ENCODE measurements around the gene C5orf24. TPM values are rescaled to one million over a fixed set of nuclear protein-coding genes. Genes with fewer than 3 reads are reported as not detected.
"Not testable (repeated sequence)": the region's sequence is repeated elsewhere in the genome, so short reads cannot be mapped to it uniquely, and the experiment has no call there.

C5orf24 gene
- total RNA-seq, 2 donors from 2014 or later = 33.3 to 34.5 TPM

DNA sequence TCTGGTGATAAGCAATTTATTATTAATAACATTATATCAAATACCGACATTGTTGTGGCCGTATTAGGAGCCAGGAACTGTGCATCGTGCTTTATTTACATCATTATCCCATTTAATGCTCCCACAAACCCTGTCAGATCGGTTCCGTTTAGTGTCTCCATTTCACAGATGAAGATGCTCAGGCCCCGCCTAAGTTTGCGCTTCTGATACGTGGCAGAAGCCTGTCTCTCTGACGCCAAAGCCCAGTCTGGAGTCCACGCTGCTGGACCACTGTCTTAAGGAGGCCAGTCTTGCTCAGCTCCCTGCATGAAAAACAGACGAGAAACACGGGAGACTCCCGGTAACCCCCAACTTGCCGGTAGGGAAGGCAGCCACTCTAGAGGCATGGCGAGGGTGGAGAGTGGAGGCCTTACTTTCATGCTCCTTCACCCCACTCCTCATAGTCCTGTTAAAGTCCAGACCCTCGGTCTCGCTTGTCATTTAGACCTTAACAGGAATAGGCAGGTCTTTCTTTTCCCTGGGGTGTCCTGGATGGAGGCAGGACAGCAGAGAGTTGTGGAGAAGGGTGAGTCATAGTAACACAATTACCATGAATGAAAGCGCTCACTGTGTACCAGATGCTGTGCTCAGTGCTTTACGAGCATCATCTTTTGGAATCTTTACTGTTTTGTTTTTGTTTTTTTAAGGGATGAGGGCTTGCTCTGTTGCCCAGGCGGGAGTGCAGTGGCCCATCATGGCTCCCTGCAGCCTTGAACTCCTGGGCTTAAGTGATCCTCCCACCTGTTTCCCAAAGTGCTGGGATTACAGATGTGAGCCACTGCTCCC lies 29.3 kb downstream of the C5orf24 start:
- DNase-seq (ENCODE audit: low spot score) (no peak), ATAC-seq (peak; percentile 60 to 62)
- Mint-ChIP-seq H3K27ac (peak overlapping the region; percentile 95 to 96), H3K36me3 (no peaks in the 10 kb centered on the region), H3K4me1 (ENCODE audit: low read depth in 2 of 2) (peaks cover 39 to 43% of the 10 kb centered on the region in 2 donors), H3K9me3 (no peaks in the 10 kb centered on the region), H3K27me3 (no peaks in the 10 kb centered on the region), H3K4me3 (peak overlapping the region; percentile 95)

DNA sequence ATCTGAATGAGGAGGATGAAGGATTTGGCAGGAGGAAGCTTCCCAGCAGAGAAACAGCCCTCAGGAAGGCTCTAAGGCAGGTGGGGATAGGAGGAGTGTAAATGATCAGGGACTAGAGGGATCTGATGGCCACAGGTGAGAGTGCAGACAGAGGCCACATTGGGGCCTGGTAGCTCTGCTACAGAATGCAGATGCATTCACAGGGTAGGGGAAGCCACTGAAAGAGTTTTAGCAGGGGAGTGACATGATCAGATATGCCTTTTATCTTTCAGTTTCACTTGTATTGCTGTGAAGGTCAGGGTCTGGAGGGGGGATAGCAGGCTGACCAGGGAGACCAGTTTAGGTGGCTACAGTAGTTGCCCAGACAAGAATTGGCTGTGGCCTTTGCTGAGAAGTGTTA lies 31.4 kb downstream of the C5orf24 start:
- H3K4me1 Mint-ChIP-seq (ENCODE audit: low read depth in 2 of 2) = peaks cover 41 to 49% of the 10 kb centered on the region in 2 donors
- ATAC-seq (no peak), DNase-seq (ENCODE audit: low spot score) (no peak)
- H3K27ac Mint-ChIP-seq = peak overlapping the region; percentile 39 to 96
- no peaks in the 10 kb centered on the region for H3K9me3 Mint-ChIP-seq
- peak overlapping the region; percentile 95 for H3K4me3 Mint-ChIP-seq
- no peaks in the 10 kb centered on the region for H3K27me3 Mint-ChIP-seq
- H3K36me3 Mint-ChIP-seq = no peaks in the 10 kb centered on the region

DNA sequence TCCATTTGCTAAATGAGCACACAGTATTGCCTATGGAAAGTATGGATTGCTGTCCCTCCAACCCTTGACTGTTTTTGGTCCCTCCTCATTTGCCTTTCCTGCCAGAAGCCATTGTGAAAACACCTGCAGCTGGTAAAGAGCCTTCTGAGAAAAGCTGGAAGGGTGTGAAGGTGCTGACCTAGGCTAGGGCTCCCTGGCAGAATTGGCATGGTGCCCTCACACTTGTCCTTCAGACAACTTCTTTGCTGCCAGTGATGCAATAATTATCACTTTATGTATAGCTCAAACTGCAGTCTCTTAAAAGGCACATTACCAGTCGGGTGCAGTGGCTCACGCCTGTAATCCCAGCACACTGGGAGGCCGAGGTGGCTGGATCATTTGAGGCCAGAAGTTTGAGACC lies 32.6 kb downstream of the C5orf24 start:
- no peak for DNase-seq (ENCODE audit: low spot score)
- no peak for ATAC-seq
- no peak overlapping the region for H3K4me3 Mint-ChIP-seq
- H3K36me3 Mint-ChIP-seq = no peaks in the 10 kb centered on the region
- H3K9me3 Mint-ChIP-seq = no peaks in the 10 kb centered on the region
- peak overlapping the region in 1 of 2 donors; percentile 96 for H3K27ac Mint-ChIP-seq
- peaks cover 35 to 41% of the 10 kb centered on the region in 2 donors for H3K4me1 Mint-ChIP-seq (ENCODE audit: low read depth in 2 of 2)
- no peaks in the 10 kb centered on the region for H3K27me3 Mint-ChIP-seq

DNA sequence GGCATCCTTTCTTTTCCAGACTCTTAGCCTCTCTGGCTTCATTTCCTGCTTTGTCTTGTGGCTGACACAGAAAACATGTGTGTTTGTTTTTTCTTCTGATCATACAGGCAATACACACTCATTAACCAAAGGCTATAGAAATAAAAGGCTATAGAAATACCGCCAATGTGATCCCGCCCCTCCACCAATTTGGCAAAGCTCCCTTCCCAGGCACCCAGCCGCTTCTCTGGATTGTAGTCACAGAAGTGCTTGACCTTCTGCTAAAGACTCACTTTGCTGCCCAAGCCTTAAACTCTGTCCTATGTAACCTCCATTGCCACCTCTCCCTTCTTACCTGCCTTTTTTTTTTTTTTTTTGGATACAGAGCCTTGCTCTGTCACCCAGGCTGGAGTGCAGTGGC lies 33.7 kb downstream of the C5orf24 start:
- no peak overlapping the region for H3K4me3 Mint-ChIP-seq
- no peak overlapping the region for H3K27ac Mint-ChIP-seq
- no peak for ATAC-seq
- no peaks in the 10 kb centered on the region for H3K36me3 Mint-ChIP-seq
- no peaks in the 10 kb centered on the region for H3K9me3 Mint-ChIP-seq
- DNase-seq (ENCODE audit: low spot score) = no peak
- H3K27me3 Mint-ChIP-seq = no peaks in the 10 kb centered on the region
- peaks cover 32 to 37% of the 10 kb centered on the region in 2 donors for H3K4me1 Mint-ChIP-seq (ENCODE audit: low read depth in 2 of 2)

DNA sequence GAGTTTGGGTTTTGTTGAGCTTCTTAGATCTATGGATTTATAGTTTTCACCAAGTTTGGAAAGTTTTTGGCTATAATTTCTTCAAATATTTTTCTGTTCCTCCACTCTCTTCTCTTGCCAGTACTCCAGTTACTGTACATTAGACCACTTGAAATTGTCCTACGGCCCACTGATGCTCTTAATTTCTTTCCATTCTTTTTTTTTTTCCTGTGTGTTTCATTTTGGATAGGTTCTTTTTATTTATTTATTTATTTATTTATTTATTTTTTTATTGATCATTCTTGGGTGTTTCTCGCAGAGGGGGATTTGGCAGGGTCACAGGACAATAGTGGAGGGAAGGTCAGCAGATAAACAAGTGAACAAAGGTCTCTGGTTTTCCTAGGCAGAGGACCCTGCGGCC lies 35.2 kb downstream of the C5orf24 start:
- not testable (repeated sequence) for H3K36me3 Mint-ChIP-seq; H3K27ac Mint-ChIP-seq; H3K4me3 Mint-ChIP-seq; H3K27me3 Mint-ChIP-seq; DNase-seq (ENCODE audit: low spot score); H3K9me3 Mint-ChIP-seq; ATAC-seq
- H3K4me1 Mint-ChIP-seq (ENCODE audit: low read depth in 2 of 2) = peaks cover 31 to 35% of the 10 kb centered on the region in 2 donors

DNA sequence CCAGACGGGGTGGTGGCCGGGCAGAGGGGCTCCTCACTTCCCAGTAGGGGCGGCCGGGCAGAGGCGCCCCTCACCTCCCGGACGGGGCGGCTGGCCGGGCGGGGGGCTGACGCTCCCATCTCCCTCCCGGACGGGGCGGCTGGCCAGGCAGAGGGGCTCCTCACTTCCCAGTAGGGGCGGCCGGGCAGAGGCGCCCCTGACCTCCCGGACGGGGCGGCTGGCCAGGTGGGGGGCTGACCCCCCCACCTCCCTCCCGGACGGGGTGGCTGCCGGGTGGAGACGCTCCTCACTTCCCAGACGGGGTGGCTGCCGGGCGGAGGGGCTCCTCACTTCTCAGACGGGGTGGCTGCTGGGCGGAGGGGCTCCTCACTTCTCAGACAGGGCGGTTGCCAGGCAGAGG lies 35.9 kb downstream of the C5orf24 start:
- not testable (repeated sequence) for H3K9me3 Mint-ChIP-seq; H3K4me3 Mint-ChIP-seq; H3K27ac Mint-ChIP-seq; H3K36me3 Mint-ChIP-seq; DNase-seq (ENCODE audit: low spot score); ATAC-seq; H3K27me3 Mint-ChIP-seq
- H3K4me1 Mint-ChIP-seq (ENCODE audit: low read depth in 2 of 2) = peaks cover 23 to 31% of the 10 kb centered on the region in 2 donors

DNA sequence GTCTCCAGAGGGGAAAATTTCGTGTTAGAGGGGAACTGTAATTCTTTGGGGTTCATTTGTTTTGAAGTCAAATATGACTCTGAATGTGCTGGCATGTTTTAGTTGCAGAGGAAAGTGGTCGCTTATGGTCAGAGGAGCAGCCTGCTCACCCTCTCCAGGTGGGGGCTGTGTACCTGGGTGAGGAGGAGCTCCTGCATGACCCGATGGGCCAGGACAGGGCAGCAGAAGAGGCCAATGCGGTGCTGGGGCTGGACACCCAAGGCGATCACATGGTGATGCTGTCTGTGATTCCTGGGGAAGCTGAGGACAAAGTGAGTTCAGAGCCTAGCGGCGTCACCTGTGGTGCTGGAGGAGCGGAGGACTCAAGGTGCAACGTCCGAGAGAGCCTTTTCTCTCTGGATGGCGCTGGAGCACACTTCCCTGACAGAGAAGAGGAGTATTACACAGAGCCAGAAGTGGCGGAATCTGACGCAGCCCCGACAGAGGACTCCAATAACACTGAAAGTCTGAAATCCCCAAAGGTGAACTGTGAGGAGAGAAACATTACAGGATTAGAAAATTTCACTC lies 41.9 kb downstream of the C5orf24 start:
- Mint-ChIP-seq H3K9me3 (no peaks in the 10 kb centered on the region), H3K27ac (no peak overlapping the region), H3K27me3 (no peaks in the 10 kb centered on the region), H3K4me3 (no peak overlapping the region), H3K4me1 (ENCODE audit: low read depth in 2 of 2) (peaks cover 0 to 24% of the 10 kb centered on the region in 2 donors), H3K36me3 (peaks cover 10% of the 10 kb centered on the region)
- ATAC-seq (no peak), DNase-seq (ENCODE audit: low spot score) (no peak)

DNA sequence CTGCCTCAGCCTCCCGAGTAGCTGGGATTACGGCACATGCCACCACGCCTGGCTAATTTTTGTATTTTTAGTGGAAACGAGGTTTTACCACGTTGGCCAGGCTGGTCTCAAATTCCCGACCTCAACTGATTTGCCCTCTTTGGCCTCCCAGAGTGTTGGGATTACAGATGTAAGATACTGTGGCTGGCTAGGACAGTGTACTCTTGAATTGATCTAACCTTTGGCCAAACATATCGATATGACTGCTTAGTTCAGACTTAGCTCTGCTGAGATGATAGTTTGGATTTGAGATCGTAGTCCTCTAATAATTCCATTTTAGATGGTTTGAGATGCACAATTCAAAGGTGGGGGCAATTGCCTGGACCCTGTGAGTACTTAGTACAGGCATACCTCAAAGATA lies 43.6 kb downstream of the C5orf24 start:
- no peaks in the 10 kb centered on the region for H3K9me3 Mint-ChIP-seq
- no peaks in the 10 kb centered on the region for H3K27me3 Mint-ChIP-seq

DNA sequence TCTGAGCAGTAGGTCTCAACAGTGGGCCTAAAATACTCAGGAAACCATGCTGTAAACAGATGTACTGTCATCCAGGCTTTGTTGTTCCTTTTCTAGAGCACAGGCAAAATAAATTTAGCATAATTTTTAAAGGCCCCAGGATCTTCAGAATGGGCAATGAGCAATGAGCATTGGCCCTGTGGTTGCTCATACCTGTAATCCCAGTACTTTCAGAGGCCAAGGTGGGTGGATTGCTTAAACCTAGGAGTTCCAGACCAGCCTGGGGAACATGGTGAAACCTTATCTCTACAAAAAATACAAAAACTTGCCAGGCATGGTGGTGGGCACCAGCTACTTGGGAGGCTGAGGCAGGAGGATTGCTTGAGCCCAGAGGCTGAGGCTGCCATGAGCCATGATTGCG lies 45.7 kb downstream of the C5orf24 start:
- ATAC-seq = no peak

More for the DNA sequence above, 43.6 kb downstream of the C5orf24 start:
- H3K36me3 Mint-ChIP-seq = peaks cover 18% of the 10 kb centered on the region
- no peak overlapping the region for H3K4me3 Mint-ChIP-seq
- H3K4me1 Mint-ChIP-seq (ENCODE audit: low read depth in 2 of 2) = peaks cover 0 to 28% of the 10 kb centered on the region in 2 donors
- no peak for DNase-seq (ENCODE audit: low spot score)
- ATAC-seq = no peak
- H3K27ac Mint-ChIP-seq = no peak overlapping the region

DNA sequence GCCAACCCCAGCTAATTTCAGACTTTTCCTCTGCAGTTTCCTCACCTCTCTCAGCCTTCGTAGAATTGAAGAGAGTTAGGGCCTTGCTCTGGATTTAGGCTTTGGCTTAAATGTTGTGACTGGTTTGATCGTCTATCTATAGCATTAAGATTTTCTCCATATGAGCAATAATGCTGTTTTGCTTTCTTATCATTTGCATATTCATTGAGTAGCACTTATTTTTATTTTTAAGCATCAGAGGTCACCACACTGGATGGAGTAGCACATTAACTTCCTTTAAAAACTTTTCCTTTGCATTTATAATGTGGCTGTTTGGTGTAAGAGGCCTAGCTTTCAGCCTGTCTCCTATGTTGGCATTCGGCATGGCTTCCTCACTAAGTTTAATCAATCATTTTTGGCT lies 46.5 kb downstream of the C5orf24 start:
- no peaks in the 10 kb centered on the region for H3K9me3 Mint-ChIP-seq
- ATAC-seq = no peak
- no peak overlapping the region for H3K27ac Mint-ChIP-seq
- H3K36me3 Mint-ChIP-seq = peaks cover 18% of the 10 kb centered on the region
- no peak overlapping the region for H3K4me3 Mint-ChIP-seq
- H3K4me1 Mint-ChIP-seq (ENCODE audit: low read depth in 2 of 2) = peaks cover 0 to 16% of the 10 kb centered on the region in 2 donors
- DNase-seq (ENCODE audit: low spot score) = no peak
- H3K27me3 Mint-ChIP-seq = no peaks in the 10 kb centered on the region

More for the DNA sequence above, 45.7 kb downstream of the C5orf24 start:
- Mint-ChIP-seq H3K27me3 (no peaks in the 10 kb centered on the region), H3K27ac (no peak overlapping the region), H3K4me3 (no peak overlapping the region), H3K9me3 (no peaks in the 10 kb centered on the region), H3K4me1 (ENCODE audit: low read depth in 2 of 2) (peaks cover 0 to 16% of the 10 kb centered on the region in 2 donors), H3K36me3 (peaks cover 18% of the 10 kb centered on the region)
- no peak for DNase-seq (ENCODE audit: low spot score)

DNA sequence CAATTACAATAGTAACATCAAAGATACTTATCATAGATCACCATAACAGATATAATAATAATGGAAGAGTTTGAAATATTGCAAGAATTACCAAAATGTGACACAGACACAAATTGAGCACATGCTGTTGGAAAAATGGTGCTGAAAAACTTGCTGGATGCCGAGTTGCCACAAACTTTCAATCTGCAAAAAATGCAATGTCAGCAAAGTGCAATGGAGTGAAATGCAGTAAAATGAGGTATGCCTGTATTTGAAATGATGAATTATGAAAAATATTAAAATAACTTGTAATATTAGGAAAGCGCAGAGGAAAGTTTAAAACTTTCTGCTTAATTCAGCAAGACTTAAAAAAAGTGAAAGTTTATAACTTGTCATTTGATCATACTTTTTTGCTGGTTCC lies 47.2 kb downstream of the C5orf24 start:
- Mint-ChIP-seq H3K4me3 (no peak overlapping the region), H3K9me3 (no peaks in the 10 kb centered on the region), H3K27me3 (no peaks in the 10 kb centered on the region), H3K27ac (no peak overlapping the region), H3K36me3 (peaks cover 18% of the 10 kb centered on the region), H3K4me1 (ENCODE audit: low read depth in 2 of 2) (peaks cover 0 to 10% of the 10 kb centered on the region in 2 donors)
- ATAC-seq (no peak), DNase-seq (ENCODE audit: low spot score) (no peak)

DNA sequence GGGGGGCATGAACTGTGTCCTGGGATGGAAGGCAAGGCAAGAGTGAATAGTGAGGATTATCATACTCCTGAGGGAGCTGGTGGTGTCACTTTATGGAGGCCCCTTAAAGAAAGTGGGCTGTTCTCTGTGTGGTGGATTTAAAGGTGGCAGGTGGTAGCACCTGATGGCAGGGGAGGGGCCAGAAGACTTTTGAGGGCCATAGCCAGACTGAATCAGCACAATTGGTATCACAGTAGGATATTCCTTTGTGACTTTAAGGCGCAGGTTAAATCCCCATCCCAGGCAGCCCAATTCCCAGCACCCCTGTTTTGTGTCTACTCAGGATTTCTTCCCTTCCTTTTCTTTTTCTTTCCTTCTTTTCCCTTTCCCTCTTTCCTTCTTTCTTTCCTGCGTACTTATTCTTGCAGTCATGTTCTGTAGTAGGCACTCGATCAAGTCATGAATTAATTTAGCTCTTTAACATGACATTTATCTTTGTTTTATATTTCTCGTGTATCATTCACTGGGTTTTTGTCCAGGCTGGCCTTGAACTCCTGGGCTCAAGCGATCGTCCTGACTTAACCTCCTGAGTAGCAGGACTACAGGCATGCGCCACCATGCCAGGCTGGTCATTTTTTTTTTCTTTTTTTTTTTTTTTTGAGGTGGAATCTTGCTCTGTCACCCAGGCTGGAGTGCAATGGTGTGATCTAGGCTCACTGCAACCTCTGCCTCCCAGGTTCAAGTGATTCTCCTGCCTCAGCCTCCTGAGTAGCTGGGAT lies 48.2 kb downstream of the C5orf24 start:
- Mint-ChIP-seq H3K4me1 (ENCODE audit: low read depth in 2 of 2) (peaks cover 0 to 10% of the 10 kb centered on the region in 2 donors), H3K27ac (peak overlapping the region in 1 of 2 donors; percentile 2), H3K9me3 (no peaks in the 10 kb centered on the region), H3K4me3 (no peak overlapping the region), H3K27me3 (no peaks in the 10 kb centered on the region), H3K36me3 (peaks cover 18% of the 10 kb centered on the region)
- ATAC-seq (no peak), DNase-seq (ENCODE audit: low spot score) (no peak)

DNA sequence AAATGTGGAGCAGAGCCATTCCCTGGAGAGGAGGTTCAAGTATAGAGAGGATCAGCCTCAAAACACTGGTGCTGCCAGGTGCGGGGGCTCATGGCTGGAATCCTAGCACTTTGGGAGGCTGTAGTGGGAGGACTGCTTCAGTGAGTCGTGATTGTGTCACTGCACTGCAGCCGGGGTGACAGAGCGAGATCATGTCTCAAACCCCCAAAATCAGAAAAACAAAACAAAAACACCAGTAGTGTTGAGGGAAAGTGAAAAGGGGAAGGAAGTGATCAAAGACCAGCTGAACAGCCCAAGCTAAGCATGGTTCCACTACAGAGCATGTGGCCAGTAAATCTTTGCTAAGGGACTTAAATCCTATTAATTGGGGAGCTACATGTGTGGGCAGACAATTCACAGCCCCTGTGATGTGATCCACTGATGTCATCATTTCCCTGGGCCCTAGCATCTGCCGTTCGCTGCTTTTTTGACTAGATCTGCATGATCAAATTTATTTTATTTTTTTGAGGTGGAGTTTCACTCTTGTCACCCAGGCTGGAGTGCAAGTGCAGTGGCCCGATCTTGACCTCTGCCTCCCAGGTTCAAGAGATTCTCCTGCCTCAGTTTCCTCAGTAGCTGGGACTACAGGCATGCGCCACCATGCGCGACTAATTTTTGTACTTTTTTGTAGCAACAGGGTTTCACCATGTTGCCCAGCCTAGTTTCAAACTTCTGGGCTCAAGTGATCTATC lies 56.5 kb downstream of the C5orf24 start:
- Mint-ChIP-seq H3K27me3 (no peaks in the 10 kb centered on the region), H3K36me3 (peaks cover 6% of the 10 kb centered on the region), H3K9me3 (no peaks in the 10 kb centered on the region), H3K4me1 (ENCODE audit: low read depth in 2 of 2) (peaks cover 0 to 3% of the 10 kb centered on the region in 2 donors), H3K4me3 (no peak overlapping the region), H3K27ac (no peak overlapping the region)
- DNase-seq (ENCODE audit: low spot score) (no peak), ATAC-seq (no peak)
